ENCODE results near the gene TBC1D22A.

TBC1D22A gene

DNA sequence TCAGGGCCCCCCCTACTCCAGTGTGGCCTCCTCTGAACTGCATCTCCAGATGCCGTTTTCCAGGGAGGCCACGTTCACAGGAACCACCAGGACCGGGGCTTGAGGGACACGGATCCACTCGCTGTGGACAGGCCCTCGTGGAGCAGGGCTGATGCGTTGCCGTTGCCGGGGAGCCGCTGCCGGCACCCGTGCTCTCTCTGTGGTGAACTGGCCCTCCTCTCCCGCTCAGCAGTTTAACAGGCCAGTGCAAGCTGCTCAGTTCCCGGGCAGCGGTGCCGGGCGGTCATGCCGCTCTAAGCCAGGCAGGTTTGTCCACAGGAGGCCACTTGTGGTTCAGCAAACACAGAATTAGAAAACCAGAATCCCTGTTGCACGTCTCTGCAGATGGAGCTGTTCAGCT is 301.6 kb downstream of the TBC1D22A start:
- DNase-seq = no peak

GRCh38 chr22:47064416-47064815 is 302.0 kb downstream of the TBC1D22A start:
- DNase-seq = no peak

DNA sequence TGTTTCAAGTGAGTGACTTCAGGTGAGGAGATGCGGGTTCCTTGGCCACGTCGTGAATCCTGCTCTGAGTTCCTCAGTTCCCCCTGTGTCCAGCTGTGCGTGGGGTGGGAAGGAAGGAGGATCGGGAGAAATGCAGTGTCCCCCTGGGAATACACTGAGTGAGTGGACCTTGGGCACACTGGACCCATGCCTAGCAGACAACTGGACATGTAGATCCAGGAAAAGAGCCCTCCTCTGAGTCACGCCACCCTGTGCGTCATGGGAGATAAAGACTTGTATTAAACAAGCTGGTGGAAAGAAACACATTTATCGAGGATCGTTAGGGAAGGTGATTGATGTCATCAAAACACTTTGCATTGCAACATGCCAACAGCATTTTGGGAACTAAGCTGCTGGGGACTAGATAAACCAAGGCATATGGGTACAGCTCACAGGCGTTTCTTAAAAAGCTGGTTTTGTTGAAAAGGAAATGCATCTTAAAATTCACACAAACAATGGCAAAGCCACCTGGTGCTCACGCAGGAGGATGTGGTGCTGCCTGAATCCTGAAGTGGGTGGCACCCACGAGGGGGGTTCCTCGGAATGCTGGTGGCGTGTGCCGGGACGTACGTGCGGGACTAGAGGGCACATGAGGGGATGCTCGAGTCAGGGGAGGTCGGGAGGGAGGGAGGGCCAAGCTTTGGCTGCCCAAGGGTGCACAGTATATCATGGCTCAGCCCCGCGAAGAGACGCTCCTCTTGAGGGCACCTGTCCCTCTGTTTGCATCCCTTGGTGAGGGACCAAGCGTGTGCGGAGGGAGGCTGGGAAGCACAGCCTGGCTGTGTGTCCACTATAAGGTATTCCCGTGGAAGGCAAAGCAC is 303.5 kb downstream of the TBC1D22A start:
- DNase-seq = no peak

GRCh38 chr22:47066616-47066905 is 304.1 kb downstream of the TBC1D22A start:
- DNase-seq = no peak

- no peak for DNase-seq
These were observed 305.0 kb downstream of the TBC1D22A start for GRCh38 chr22:47067321-47067890.

DNA sequence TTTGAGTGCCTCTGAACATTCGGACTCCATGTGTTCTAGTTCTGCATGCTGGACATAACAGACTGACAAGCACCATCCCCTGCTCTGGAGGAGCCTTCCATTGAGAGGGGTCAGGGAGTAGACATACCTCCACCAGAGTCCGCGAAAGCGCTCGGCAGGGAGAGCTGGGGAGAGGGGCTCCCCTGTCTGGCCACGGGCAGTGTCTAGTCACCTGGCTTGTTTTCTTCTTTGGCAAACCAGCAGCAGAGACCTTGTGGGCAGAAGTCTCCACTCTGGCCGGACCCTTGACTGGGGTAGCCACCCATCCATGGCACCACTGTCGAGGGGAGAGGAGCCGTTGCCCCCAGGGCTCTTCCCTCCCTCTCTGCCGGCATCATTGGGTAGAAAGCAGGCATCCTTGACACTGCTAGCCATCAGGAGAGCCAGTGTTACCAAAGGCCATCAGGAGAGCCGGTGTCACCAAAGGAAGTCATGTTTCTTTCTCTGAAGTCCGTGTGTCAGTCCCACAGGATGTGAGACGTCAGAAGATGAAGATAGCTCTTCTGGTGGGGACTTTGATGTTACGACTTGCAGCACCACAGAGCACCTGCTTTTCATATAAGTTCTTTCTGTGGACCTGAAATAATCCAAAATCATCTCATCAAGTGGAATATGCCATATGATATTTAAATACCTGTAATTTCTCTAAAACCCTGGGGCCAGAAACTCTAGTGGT is 305.6 kb downstream of the TBC1D22A start:
- no peak for DNase-seq

GRCh38 chr22:47068626-47068996 is 306.2 kb downstream of the TBC1D22A start:
- no peak for DNase-seq

- DNase-seq = no peak
These were observed 306.8 kb downstream of the TBC1D22A start for GRCh38 chr22:47069270-47069669.

- no peak for DNase-seq
These were observed 308.8 kb downstream of the TBC1D22A start for GRCh38 chr22:47071078-47071806.

DNA sequence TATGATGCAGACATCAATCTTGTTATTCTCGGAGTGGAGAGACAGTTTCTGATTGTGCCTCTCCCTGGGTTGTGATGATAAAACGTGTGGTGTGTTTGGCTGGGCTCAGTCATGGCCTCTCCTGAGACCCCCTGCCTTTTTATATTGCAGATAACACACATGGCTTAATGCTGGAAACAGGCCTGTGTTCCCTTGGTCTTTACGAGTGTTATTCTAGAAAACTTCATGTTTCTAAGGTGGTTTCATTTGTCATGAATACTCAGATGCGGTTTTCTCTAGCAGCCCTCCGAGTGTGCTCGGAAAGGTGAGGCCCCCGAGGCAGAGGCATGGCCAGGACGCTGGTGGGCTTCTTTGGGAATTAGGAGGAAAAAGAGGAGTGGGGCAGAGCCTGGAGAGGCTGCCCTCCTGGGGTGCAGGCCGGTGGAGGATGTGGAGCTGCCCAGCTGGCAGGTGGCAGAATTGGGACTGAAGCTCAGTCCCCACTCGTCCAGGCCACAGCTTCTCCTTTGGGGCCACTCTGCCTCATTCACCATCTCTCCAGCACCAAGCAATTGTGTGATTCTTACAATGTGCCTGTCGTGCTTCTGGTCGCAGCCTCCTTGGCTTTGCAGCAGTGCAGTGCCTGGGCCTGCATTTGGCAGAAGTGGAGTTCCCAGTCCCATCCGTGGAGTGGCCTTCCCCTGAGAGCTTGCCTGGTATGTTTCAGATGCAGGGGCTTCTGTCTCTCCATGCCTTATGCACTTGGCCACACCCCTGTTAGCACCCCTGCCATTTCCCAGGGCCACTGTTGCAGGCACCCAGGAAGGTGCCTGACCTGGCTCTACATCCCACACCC is 309.6 kb downstream of the TBC1D22A start:
- DNase-seq = no peak

DNA sequence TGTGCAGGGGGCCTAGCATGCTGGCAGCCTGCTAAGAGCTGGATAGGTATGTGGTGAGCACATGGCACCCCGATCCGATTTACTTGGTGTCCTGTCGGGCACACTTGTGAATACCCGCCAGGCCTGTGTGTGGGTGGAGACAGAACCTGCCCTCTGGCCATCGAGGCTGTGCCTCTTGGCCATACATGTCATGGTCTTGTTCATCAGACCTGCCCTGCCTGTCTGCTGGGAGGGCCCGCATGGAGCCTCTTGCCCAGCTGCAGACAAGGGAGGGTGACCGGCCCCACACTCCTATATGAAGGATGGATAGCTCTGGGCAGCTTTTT is 310.2 kb downstream of the TBC1D22A start:
- no peak for DNase-seq

DNA sequence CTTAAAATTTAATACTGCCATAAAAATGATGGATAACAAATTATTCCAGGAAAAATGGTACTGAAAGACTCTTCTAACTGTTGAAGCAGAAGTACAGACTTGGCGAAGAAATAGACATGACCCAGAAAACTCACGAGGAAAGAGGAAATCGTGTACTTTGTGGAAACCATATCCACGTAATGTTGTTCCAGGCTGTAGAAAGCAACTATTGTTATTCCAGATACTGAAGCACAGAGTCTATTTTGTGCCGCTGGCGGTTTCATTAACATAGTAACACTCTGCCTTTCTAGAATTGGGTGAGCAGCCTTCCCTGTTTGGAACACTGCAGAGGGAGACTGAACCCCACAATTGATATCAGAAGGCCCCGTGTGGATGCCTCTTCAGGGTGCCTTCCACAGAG is 310.6 kb downstream of the TBC1D22A start:
- DNase-seq = no peak

DNA sequence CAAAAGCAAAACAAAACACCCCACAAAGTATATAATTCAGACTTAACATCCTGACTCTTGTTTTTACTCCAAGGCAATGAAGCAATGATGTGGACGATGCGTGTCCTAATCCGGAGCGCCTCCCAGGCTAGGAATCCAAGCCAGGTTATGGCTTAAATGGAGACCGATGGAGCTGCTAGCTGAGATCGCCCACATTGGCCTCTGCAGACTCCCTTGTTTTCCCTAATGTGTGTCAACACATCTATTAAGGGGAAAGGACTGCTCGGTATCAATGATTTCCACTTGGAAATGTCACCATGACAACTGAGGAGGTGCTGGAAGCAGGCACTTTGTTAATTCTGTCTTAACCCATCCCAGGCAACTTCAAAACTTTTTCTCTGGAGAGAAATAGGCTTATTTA is 311.7 kb downstream of the TBC1D22A start:
- no peak for DNase-seq

GRCh38 chr22:47075568-47075967 is 313.1 kb downstream of the TBC1D22A start:
- no peak for DNase-seq

GRCh38 chr22:47076758-47077157 is 314.3 kb downstream of the TBC1D22A start:
- no peak for DNase-seq

DNA sequence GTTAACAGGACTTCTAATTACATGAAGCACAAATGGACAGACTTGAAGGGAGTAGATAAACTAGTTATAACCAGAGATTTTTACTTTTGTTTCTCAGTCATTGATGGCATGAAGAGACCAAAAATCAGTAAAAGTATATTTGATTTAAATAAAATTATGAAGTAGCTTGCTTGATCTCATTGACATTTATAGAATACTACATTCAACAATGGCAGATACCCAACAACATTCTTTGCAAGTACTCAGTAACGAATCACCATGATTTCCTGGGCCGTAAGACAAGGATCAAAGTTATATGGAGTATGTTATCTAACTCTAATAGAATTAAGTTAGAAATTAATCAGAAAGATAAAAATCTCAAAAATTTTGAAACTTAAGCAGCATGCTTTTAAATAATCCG is 317.6 kb downstream of the TBC1D22A start:
- no peak for DNase-seq

GRCh38 chr22:47082505-47082904 is 320.1 kb downstream of the TBC1D22A start:
- DNase-seq = no peak

DNA sequence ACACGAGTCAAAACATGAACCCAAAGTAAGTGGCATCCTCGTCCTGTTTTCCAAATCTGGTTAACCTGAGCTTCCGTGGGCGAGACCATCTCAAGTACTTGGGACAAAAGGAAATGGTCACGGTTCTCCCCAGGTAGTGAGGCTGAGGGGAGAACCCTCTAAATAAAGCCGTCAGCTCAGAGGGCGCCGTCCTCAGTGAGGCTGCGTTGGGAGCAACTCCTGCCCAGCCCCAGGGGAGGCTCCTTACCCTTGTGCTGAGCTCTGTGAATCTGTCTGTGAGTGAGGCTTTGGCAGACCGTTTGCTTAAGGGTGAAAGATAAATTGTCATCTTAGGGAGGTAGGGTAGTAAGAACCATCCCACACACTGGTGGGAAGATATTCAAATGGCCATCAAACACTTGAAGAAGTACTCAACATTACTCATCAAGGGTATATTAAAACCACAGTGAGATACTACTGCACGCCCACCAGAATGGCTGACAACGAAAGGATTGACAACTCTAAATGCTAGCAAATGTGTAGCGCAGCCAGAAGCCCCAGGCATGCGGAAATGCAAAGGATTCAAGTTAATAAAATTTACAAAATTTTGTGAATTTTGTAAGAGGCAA is 321.0 kb downstream of the TBC1D22A start:
- DNase-seq = no peak

DNA sequence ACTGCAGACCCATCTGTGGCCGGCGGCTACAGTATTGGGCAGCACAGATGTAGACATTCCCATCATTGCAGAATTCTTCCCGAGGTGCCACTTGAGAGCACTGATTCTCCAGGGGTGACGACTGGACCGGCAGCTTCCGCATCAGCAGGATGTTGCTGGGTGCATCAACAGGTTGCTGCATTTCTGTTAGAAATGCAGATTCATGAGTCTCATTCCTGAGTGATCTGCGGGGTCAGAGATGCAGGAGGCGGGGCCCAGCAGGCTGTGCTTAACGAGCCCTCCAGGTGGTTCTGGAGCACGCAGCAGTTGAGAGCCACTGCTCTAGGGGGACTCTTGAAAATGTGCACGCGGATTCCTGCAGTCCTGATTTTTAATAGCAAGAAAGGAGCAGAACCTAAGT is 321.8 kb downstream of the TBC1D22A start:
- DNase-seq = no peak

- no peak for DNase-seq
These were observed 324.3 kb downstream of the TBC1D22A start for GRCh38 chr22:47086596-47087248.

- DNase-seq = no peak
These were observed 326.2 kb downstream of the TBC1D22A start for GRCh38 chr22:47088480-47089158.

Measured in right kidney (tissue), 1 donor.